CD4-positive, alpha-beta T cell treated with Interleukin-15 for 4 hours (primary cell): ENCODE data around the gene C17orf50.
A peak's percentile ranks its signal among the peaks of the same experiment; 100 is the strongest.
"Not testable (repeated sequence)": the region's sequence is repeated elsewhere in the genome, so short reads cannot be mapped to it uniquely, and the experiment has no call there.

Experiments
- DNase-seq: peaks from one replicate; pipeline ENCODE4 v3.0.0-alpha.2; 2020; ENCODE audit warnings: low spot score

C17orf50 gene

DNA sequence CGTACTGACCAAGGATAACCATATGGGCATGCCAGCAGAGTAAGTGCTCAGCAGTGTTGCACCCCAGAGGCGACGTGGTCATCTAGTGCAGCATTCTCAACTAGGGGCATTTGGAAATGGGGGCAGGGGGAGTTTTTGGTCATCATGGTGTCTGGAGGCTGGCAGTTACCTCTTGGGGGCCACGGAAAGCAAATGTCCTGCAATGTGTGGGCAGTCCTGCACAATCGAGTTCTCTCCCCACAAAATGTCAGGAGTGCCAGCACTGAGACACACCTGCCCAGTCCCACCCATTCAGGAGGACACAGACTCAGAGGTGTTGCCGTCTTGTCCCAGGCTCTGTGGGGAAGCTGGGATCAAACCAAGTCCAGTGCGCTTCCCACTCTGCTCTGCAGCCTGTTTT is 26.3 kb upstream of the C17orf50 start:
- DNase-seq = no peak

DNA sequence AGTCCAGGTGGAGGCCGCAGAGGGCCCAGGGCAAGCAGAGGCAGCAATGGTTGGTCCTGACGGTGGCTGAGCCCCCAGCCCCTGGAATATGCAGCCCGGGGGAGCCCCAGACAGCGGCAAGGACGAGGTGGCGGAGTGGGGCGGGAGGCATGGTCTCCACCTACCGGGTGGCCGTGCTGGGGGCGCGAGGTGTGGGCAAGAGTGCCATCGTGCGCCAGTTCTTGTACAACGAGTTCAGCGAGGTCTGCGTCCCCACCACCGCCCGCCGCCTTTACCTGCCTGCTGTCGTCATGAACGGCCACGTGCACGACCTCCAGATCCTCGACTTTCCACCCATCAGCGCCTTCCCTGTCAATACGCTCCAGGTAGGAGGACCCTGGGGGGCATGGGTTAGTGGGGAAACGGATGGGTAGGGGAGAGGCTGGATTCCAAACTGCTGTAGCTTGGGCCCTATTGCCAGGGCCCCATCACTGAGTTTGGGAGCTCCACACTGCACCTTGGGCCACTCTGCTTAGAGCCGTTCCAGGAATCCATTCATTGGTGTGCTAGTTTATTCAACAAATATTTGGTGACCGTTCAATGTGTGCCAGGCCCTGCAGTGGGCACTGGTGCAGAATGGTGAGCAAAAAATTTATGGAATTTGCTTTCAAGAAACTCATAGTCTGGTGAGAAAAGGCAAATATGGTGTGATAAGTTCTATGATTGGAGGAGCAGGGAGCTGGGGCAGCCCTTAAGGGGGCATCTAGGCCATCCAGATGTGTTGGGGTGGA is 25.5 kb upstream of the C17orf50 start:
- DNase-seq = no peak

DNA sequence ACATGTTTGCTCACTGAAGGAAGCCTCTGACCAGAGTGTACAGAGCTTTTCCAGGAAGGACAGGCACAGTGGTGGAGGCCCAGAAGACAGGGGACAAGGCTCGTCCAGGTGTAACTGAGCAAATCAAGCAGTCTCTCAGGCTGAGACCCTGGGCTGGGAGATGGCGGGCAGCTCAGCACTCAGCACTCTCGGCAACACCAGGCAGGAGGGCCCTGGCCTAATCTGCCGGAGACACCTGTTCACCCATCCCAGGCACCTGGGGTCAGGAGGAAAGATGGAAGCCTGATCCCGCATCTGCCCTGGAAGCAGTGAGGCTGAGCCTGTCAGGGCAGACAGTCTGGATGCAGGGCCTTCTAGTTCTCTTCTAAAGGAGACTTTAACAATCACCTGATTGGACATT is 24.5 kb upstream of the C17orf50 start:
- no peak for DNase-seq

DNA sequence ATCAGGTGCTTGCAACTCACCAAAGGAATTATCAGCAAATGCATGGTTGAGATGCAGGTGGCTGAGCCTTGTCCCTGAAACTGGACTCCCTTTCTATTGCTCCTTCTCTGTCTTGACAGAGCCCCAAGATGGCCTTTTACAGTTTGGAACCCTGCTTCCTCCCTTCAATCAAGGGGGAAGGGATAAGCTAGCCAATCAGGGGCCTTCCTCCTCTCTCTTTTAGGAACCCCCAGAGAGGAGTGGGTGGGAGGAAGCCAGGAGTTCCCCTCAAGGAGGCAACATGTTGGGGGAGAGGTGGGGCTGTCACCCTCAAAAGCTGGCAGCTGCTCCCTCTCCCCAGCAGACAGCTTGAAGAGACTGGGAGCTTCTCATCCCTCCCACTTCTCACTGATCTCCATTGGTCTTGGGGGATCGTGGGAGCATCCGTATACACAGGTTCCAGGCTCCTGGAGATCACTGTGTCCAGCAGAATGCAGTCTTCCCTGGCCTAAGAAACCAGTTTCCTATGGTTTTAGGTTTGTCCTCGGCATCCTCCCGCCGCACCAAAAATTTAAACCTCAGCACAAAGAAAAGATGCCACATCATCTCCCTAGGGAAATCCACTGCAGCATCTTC is 22.1 kb upstream of the C17orf50 start:
- DNase-seq = no peak

DNA sequence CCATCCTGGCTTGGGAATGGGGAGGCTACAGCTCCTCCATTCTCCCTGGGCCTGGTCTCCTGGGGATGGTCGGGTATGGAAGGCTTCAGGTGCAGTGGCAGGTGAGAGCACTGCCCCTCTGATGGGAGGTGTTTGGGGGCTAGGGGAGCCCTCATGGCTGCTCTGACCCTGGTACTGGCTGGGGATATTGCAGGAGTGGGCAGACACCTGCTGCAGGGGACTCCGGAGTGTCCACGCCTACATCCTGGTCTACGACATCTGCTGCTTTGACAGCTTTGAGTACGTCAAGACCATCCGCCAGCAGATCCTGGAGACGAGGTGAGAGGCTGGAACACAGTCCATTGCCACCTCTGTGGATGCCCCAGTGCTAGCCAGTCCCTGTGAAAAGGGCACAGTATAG is 20.5 kb upstream of the C17orf50 start:
- no peak for DNase-seq

DNA sequence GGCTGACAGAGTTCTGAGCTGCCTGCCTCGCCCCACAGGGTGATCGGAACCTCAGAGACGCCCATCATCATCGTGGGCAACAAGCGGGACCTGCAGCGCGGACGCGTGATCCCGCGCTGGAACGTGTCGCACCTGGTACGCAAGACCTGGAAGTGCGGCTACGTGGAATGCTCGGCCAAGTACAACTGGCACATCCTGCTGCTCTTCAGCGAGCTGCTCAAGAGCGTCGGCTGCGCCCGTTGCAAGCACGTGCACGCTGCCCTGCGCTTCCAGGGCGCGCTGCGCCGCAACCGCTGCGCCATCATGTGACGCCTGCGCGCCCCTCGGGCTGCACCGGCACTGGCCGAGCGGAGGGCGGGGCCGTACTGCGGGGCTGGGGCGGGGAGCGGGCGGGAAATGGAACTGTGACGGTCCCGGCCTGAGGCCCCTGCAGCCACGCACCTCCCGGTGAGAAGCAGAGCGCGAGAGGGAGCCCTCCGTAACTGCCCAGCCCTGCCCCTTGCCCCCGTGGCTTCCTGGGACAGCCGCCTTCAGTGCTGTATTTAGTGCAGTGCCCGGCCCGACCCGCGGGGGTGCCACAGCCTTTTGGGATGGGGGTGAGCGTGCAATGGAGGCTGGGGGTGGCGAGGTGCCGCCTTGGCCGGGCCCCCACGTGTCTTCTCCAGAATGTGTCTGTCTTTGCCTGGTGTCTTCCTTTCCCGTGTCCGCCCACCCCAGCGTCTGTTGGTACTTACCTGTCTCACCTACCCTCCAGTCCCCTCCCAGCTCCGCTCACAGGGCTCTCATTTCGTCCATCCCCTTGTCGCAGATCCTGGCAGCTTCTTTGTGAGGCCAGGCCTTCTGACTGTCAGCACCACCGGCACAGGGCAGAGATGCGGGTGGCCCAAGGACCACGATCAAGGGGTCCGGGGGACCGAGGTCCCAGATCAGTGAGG is 19.4 kb upstream of the C17orf50 start:
- no peak for DNase-seq

DNA sequence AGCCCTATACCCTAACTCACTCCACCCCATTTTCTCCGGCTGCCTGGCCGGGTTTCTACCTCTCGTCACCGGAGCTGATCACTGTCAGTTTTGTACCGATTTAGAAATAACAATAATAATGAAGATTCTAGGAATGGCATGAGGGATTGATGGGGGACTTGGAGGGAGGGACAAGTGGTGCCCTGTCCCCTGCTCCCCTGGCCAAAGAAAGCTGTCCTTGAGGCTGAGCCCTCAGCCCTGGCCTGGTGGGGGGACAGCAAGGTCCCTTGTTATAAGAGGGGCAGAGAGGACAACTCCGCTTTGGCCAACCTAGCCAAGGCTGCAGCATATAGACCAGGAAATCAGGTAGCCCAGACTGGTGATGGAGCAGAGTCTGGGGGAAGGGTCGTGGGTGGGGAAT is 18.2 kb upstream of the C17orf50 start:
- no peak for DNase-seq

DNA sequence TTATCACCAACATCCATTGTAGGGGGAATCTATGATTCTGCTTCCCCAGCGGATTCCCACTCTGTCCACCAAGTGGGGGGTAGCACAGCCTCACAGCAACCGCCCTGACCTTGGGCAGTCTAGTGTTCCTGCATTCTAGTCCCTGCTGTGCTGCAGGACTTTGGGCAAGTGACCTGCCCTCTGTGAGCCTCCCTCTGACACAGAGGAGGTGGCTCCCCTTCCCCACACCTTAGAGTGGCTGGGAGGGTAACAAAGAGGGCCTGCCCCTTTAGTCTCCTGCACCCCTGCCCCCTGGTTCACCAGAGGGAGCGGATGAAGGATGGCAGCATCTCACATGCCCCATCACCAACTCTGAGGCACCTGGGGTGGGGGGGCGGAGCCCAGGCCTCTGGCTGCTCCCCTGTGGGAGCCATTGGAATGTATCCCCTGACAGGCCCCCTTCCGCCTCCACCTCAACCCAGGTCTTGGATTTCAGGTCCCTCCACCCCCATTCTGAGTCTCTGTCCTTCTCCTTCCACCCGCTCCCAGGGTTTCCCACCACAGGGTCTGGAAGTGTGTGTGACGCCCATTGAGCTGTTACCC is 17.7 kb upstream of the C17orf50 start:
- DNase-seq = no peak

DNA sequence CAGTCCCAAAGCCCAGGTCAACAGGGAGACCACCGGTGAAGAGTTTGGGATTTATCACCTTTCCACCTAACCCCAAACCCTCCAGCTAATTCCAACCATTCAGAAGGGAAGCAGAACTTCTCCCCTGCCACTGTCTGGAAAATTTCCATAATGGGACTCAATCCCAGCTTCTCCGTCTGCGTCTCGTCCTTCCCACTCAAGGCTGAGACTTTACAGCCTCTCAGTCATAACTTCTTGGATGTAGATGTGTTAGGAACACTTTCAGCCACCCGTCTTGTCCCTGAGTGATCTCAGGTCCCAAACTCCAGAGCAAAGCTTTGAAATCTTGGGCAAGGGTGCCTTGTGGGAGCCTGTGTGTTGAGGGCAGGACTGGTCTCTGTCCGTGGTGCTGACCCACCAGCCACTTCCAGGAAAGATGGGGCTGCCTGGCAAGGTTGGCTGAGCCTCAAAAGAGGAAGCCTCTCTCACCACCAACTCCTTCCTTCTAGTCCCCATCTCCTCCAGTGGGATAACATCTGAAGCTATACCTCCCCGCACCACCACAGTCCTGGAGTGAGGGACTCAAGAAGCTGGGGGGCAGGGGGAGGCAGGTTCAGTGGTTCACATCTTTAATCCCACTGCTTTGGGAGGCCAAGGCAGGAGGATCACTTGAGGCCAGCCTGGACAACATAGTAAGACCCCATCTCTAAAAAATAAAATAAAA is 16.9 kb upstream of the C17orf50 start:
- no peak for DNase-seq

DNA sequence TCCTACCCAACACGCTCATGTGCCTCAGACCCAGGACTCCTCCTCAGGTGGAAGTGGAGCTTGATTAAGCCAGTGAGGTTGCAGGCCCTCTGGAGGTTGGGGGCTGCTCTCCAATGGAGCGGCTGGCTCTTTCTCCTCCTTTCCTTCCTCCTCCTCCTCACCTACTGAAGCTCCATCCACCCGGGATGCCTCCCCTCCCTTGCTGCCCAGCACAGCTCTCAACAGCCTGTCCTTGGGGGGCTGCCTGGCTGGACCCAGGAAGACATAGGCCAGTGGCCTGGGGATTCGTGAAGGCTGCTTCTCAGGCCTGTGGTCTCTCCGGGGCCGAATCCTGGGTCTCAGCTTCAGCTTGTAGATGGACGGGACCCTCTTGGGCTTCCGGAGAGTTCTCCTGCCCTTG is 15.9 kb upstream of the C17orf50 start:
- DNase-seq = no peak

DNA sequence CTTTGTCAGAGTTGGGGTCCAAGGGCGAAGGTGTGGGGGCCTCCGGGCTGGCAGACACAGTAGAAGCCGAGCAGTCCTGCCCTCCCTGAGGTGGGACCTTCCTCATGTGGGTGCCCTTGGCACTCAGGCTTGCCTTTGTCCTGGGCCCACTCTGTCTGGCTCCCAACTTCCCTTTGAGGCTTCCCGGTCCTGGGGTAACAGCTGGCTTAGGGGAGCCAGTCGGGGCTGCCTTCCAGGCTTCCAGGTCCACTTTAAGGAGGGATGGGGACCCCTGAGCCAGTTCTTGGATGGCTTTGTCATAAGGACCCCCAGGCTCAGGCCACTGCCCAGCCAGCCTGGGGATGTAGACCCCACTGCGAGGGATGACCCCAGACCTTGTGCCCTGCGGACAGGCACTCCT is 15.4 kb upstream of the C17orf50 start:
- DNase-seq = no peak

DNA sequence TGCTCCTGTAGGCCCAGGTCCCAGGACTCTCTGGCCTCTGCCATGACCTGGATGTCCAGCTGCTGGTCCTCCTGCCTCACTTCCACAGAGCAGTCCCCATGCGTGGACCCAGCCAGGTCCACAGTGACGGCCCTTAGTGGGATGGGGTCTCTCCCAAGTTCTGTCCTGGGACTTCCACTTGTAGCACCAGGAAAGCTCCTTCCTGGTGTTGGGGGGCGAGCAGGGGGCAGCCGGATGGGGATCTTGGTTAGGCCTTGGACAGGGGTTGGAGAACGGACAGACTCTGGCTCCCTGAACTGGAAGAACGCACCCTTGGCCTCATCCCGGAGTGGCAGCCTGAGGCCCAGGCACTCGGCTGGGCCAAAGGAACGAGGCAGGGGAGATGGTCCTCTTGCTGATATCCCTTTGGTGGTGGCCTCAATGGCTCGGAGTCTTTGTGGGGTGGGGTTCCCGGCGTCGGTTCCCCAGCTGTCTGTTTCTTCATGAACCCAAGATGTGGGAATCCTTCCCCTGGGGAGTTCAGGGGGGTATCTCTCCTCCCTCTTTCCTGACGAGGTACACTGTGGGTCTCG is 14.9 kb upstream of the C17orf50 start:
- no peak for DNase-seq

DNA sequence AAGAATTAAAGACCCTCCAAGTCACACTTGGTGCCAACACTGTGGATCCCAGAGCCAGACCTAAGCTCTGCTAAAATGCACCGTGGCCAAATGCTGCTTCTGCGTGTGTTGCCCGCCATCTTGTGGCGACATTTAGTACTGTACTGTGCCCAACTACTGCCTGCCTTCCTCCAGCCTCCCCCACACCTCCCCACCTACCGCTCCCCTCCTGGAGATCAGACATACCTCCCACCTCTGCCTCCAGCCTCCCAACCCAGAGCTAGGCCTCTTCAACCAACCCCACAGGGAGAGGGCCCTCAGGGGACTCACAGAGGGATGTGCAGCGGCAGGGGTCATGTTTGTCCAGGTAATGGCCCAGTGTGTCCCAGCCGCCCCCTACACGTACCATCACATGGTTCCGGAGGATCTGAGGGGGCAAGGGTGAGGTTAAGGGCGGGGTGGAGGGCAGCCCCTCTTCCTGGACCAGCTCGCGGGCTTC is 13.1 kb upstream of the C17orf50 start:
- peak; percentile 77 for DNase-seq

DNA sequence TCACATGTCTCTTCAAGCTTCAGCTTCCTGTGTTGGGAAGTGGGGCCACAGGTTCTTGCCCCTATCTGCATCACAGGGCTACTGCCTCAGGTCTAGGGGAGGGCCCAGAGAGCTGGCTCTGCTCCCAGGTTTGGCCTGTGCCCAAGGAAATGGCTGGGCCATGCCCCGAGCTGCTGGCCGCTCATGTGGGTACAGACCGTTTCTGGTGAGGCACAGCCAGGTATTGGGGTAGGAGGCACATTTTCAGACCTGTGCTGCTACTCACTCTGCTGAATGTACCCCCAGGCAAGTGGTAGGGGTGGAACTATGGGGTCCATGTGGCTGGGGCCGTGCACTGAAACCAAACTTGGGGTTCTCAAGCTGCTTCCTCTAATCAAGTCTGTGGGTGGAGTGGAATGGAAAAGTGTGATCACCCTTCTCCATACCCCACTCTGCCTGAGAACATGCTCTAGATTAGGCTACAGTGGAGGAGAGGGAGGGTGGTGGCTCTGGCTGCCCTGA is 12.3 kb upstream of the C17orf50 start:
- no peak for DNase-seq

DNA sequence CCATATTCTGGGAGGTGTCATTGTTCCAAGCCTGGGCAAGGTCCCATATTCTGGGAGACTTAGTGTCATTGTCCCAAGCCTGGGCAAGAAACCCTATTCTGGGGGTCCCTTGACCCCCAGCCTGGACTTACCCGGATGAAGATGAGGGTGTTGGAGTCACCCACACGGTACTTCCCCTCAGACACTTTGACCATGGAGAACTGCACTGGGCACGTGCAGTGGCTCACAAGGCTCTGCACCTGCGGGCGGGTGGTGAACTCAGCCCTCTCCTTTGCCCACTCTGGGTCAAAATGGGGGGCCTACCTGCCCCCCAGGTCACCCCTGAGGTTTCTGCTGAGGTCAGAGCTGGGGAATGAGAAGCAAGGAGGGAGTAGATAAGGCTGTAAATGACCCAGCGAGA is 11.7 kb upstream of the C17orf50 start:
- no peak for DNase-seq

DNA sequence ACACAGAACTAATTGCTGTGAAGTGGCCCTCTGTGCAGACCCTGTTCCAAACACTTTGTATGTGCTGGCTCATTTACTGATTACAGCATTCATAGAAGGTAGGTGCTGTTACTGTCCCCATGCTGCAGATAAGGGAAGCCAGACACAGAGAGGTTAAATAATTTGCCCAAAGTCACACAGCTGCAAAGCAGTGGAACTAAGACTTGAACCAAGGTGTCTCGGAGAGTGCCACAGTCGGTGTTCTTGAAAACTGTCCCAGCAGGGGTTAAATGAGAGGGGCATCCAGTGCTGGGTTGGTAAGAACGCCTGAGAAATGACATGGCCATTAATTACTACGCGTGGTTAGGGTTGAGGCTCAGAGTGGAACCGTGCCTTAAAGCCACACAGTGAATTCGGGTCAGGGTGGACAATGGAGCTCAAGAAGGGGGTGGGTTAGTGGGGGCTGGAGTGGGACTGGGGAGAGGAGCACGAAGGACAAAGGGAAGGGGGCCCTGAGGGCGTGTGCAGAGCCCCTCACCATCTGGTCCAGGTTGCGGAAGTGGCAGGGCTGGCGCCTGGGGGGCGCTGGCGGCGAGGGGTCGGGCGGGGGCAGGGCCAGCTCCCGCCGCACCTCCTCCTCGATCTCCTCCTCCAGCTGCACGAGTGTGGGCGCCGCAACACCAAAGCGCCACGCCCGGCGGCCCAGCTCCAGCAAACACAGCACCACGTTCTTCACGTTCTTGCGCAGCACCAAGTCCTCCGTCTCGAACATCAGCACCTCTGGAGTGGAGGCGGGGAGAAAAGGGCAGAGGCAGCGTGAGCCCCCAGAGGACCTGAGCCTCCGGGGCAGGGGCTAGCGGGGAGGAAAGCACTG is 10.9 kb upstream of the C17orf50 start:
- no peak for DNase-seq

DNA sequence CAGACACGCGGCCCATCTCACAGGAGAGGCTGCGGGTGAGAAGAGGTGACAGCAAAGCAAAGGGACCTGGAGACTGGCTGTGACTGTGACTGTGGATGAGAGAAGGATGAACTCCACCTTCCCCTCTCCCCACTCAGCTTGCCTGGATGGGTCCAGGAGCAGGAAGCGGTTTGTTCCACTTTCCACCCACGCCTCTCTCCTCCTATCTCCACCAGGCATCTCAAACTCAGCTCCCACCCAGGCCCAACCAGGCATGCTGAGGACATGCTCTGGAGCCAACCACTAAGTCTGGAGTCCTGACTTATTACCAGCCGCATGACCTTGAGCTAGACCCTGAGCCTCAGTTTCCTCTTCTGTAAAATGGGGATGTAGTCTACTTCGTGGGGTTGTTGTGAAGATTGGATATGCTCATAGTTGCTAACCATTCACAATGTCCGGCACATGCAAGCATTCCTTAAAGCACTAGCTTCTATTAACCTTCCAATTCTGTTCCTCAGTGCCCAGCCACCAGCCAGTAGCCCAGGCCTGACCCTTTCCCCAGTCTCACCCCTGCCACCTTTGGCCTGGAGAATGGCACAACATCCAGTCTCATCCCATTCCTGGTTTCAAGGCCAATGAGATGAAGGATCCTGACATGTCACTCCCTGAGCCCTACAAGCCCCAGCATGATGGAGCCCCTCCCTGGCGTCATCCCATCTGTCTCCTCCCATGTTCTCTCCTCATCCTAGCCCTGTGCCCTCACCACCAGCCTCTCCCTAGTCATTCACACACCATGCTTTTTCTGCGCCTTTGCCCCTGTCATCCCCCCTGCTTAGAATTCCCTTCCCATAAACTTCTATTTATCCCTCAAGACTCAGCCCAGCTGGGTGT is 9.9 kb upstream of the C17orf50 start:
- no peak for DNase-seq

DNA sequence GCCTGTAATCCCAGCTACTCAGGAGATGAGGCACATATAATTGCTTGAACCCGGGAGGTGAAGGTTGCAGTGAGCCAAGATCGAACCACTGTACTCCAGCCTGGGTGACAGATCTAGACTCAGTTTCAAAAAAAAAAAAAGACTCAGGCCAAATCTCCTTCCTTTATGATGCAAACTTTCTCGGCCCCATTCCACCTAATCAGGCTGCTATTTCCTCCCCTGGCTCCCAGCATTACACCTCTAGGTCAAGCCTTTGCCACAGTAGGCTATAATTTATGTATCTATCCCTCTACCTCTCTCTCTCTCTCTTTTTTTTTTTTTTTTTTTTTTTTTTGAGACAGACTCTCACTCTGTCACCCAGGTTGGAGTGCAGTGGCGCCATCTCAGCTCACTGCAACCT is 9.1 kb upstream of the C17orf50 start:
- DNase-seq = not testable (repeated sequence)

DNA sequence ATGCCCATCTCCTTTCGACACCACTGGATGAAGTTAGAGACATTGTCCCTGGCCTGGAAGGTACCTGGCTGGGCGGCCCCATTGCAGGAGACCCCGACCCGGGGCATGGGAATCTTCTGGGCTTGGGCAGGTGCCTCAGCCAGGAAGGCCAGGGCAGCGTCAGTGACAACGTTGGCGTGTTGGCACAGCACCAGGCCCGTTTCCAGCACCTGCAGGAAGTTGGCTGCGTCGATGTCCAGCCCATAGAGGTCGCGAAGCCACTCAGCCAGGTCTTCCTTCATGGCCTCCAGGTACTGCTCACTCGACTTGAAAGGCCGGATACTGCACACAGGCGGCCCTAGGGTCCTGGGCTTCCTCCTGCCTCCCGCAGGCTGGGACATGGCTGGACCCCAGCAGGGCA is 8.2 kb upstream of the C17orf50 start:
- no peak for DNase-seq
